ENCODE measurements around the gene FBN2.
"Not testable (repeated sequence)": the region's sequence is repeated elsewhere in the genome, so short reads cannot be mapped to it uniquely, and the experiment has no call there.

FBN2 gene

GRCh38 chr5:128426090-128426534 is 111.9 kb downstream of the FBN2 start:
- DNase-seq (ENCODE audit: low spot score): no peak

- DNase-seq (ENCODE audit: low spot score): no peak
Measured at GRCh38 chr5:128424646-128425045, 113.4 kb downstream of the FBN2 start.

GRCh38 chr5:128422612-128423011 is 115.4 kb downstream of the FBN2 start:
- DNase-seq (ENCODE audit: low spot score): no peak

- DNase-seq (ENCODE audit: low spot score): no peak
Measured at GRCh38 chr5:128414469-128414868, 123.6 kb downstream of the FBN2 start.

- no peak for DNase-seq (ENCODE audit: low spot score)
Measured at GRCh38 chr5:128413356-128413755, 124.7 kb downstream of the FBN2 start.

GRCh38 chr5:128412145-128412930 is 125.7 kb downstream of the FBN2 start:
- DNase-seq (ENCODE audit: low spot score): no peak

GRCh38 chr5:128409166-128409800 is 128.8 kb downstream of the FBN2 start:
- DNase-seq (ENCODE audit: low spot score): no peak

GRCh38 chr5:128408622-128409021 is 129.4 kb downstream of the FBN2 start:
- no peak for DNase-seq (ENCODE audit: low spot score)

GRCh38 chr5:128407944-128408343 is 130.1 kb downstream of the FBN2 start:
- no peak for DNase-seq (ENCODE audit: low spot score)

GRCh38 chr5:128406803-128407202 is 131.2 kb downstream of the FBN2 start:
- DNase-seq (ENCODE audit: low spot score): no peak

- DNase-seq (ENCODE audit: low spot score): no peak
Measured at GRCh38 chr5:128405159-128405558, 132.9 kb downstream of the FBN2 start.

- DNase-seq (ENCODE audit: low spot score): peak; percentile 33
Measured at GRCh38 chr5:128403333-128403732, 134.7 kb downstream of the FBN2 start.

GRCh38 chr5:128402506-128402905 is 135.5 kb downstream of the FBN2 start:
- DNase-seq (ENCODE audit: low spot score): no peak

GRCh38 chr5:128400766-128401165 is 137.3 kb downstream of the FBN2 start:
- not testable (repeated sequence) for DNase-seq (ENCODE audit: low spot score)

GRCh38 chr5:128399111-128399510 is 138.9 kb downstream of the FBN2 start:
- DNase-seq (ENCODE audit: low spot score): no peak

- no peak for DNase-seq (ENCODE audit: low spot score)
Measured at GRCh38 chr5:128397876-128398275, 140.2 kb downstream of the FBN2 start.

GRCh38 chr5:128395073-128395472 is 143.0 kb downstream of the FBN2 start:
- DNase-seq (ENCODE audit: low spot score): no peak

- no peak for DNase-seq (ENCODE audit: low spot score)
Measured at GRCh38 chr5:128384068-128384467, 154.0 kb downstream of the FBN2 start.

- DNase-seq (ENCODE audit: low spot score): peak; percentile 12
Measured at GRCh38 chr5:128380337-128380736, 157.7 kb downstream of the FBN2 start.

- no peak for DNase-seq (ENCODE audit: low spot score)
Measured at GRCh38 chr5:128378632-128379031, 159.4 kb downstream of the FBN2 start.

GRCh38 chr5:128378196-128378595 is 159.8 kb downstream of the FBN2 start:
- DNase-seq (ENCODE audit: low spot score): no peak

- DNase-seq (ENCODE audit: low spot score): no peak
Measured at GRCh38 chr5:128376577-128376976, 161.5 kb downstream of the FBN2 start.

GRCh38 chr5:128366147-128366546 is 171.9 kb downstream of the FBN2 start:
- DNase-seq (ENCODE audit: low spot score): no peak

- no peak for DNase-seq (ENCODE audit: low spot score)
Measured at GRCh38 chr5:128362370-128362769, 175.7 kb downstream of the FBN2 start.
